ENCODE measurements around the gene CDK5RAP3. TPM values are rescaled to one million over a fixed set of nuclear protein-coding genes. Genes with fewer than 3 reads are reported as not detected.
A peak's percentile ranks its signal among the peaks of the same experiment; 100 is the strongest.

The CDK5RAP3 gene
- polyA plus RNA-seq, 1 of the 3 experiments (the other 2 are of a cell fraction): 208 TPM

DNA sequence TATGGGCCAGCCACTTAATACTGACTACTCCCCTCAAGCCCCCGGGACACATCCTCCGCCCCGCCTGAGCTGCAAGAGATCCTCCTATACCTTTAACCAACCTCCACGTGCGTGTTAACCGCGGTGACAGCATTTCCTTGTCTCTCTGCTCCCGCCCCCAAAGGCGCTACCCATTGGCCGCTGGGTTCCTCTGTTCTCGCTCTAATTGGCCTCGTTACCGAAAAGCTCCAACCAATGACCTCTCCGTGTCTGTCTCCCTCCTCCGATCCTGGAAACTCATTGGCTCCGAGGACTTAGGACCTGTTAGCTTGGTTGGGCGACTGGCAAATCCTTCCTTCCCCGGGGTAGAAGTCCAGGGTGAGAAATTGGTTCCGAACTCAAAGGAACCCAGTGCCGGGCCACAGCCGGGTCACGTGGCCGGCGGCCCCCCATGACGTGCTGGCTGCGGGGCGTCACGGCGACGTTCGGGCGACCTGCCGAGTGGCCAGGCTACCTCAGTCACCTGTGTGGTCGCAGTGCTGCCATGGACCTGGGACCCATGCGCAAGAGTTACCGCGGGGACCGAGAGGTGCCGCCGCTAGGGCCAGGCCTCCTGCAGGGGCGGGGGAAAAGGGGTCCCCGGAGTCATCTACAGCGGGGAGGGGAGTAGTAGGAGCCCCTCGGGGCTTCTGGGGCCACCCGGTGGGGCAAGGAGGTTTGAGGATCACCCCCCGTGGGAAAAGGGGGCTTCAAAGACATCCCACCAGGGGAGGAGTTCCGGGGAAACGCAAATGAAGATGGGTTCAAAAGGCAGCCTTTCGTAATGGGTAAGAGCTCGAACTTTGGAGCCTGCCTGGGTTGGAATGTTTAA, 29.4 kb upstream of the CDK5RAP3 start, which contains the start of gene PNPO (continued):
- no peak for TF ChIP-seq REST (IDR thresholded peaks at IDR 0.05; ENCODE audit: low read depth, low read length)
- TF ChIP-seq, protein P1, sequence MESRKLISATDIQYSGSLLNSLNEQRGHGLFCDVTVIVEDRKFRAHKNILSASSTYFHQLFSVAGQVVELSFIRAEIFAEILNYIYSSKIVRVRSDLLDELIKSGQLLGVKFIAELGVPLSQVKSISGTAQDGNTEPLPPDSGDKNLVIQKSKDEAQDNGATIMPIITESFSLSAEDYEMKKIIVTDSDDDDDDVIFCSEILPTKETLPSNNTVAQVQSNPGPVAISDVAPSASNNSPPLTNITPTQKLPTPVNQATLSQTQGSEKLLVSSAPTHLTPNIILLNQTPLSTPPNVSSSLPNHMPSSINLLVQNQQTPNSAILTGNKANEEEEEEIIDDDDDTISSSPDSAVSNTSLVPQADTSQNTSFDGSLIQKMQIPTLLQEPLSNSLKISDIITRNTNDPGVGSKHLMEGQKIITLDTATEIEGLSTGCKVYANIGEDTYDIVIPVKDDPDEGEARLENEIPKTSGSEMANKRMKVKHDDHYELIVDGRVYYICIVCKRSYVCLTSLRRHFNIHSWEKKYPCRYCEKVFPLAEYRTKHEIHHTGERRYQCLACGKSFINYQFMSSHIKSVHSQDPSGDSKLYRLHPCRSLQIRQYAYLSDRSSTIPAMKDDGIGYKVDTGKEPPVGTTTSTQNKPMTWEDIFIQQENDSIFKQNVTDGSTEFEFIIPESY (IDR thresholded peaks at IDR 0.05; ENCODE audit: borderline replicate concordance, low read depth): no peak
- peak in 1 of 2 experiments; percentile 54; a peak in 1 of 4 replicates for TF ChIP-seq EP300 (IDR thresholded peaks at IDR 0.05; ENCODE audit: borderline replicate concordance in 1 of 2, low read depth in 1 of 2, low read length in 1 of 2)
- TF ChIP-seq MAX (IDR thresholded peaks at IDR 0.05; ENCODE audit: low read depth): peak; percentile 100
- no peak for TF ChIP-seq RAD21 (IDR thresholded peaks at IDR 0.05; ENCODE audit: low read length)
- no peak for TF ChIP-seq TEAD4 (IDR thresholded peaks at IDR 0.05; ENCODE audit: borderline replicate concordance, insufficient read depth)

GRCh38 chr17:47942096-47942510, 28.8 kb upstream of the CDK5RAP3 start:
- Histone ChIP-seq H3K4me3 (ENCODE audit: low read depth in 2 of 2, low read length in 1 of 2) (peak overlapping the region; percentile 76 to 78), H3K27ac (ENCODE audit: low read depth in 2 of 2, low read length in 1 of 2) (0 out of 4 replicates have a peak overlapping the region, but pooled peaks of 1 of the 2 experiments have one; percentile 73), H3F3A (replicated peaks; ENCODE audit: insufficient read depth) (peaks cover 5% of the 10 kb centered on the region), H3K9me3 (no peaks in the 10 kb centered on the region), H3K27me3 (ENCODE audit: insufficient read depth) (no peaks in the 10 kb centered on the region), H3K4me2 (peak overlapping the region; percentile 91), H4K20me1 (ENCODE audit: insufficient read depth) (no peaks in the 10 kb centered on the region), H3K36me3 (replicated peaks in 1 of 2; ENCODE audit: control insufficient read depth in 1 of 2, insufficient read depth in 2 of 2, low read length in 1 of 2) (peaks cover 0 to 23% of the 10 kb centered on the region in 2 experiments), H3K79me2 (ENCODE audit: insufficient read depth) (peaks cover 13% of the 10 kb centered on the region; the same call in 1 of the 2 replicates), H3K9ac (peak overlapping the region; percentile 69), H3K9me2 (no peaks in the 10 kb centered on the region), H3K4me1 (ENCODE audit: control insufficient read depth in 1 of 2, insufficient read depth in 2 of 2, low read depth in 1 of 2, low read length in 1 of 2) (peaks cover 6 to 17% of the 10 kb centered on the region in 2 experiments; a peak in 3 of 4 replicates), H2AFZ (ENCODE audit: low read depth) (peak overlapping the region; percentile 92)
- ChIA-PET POLR2A (interaction anchor here (0.8 to 1.6 kb wide), 5 partner anchors 8 to 61 kb away, joined by 4 to 7 read pairs (median 5); partner anchors contain the start of gene CDK5RAP3), CTCF (interaction anchor here (0.7 to 41.6 kb wide), 13 partner anchors 4 to 1286 kb away, joined by 3 to 1216 read pairs (median 8); partner anchors contain the start of genes CDK5RAP3, PNPO, PRR15L and SCRN2)
- TF ChIP-seq SMC3 (IDR thresholded peaks at IDR 0.05; ENCODE audit: low read depth, low read length) (no peak), JUND (IDR thresholded peaks at IDR 0.05) (no peak), TAF1 (IDR thresholded peaks at IDR 0.05; ENCODE audit: borderline replicate concordance, low read depth, low read length) (no peak), RXRA (IDR thresholded peaks at IDR 0.05; ENCODE audit: borderline replicate concordance, low read depth) (no peak), MXI1 (IDR thresholded peaks at IDR 0.05; ENCODE audit: low read depth, low read length) (no peak)
- TF ChIP-seq, protein P2, sequence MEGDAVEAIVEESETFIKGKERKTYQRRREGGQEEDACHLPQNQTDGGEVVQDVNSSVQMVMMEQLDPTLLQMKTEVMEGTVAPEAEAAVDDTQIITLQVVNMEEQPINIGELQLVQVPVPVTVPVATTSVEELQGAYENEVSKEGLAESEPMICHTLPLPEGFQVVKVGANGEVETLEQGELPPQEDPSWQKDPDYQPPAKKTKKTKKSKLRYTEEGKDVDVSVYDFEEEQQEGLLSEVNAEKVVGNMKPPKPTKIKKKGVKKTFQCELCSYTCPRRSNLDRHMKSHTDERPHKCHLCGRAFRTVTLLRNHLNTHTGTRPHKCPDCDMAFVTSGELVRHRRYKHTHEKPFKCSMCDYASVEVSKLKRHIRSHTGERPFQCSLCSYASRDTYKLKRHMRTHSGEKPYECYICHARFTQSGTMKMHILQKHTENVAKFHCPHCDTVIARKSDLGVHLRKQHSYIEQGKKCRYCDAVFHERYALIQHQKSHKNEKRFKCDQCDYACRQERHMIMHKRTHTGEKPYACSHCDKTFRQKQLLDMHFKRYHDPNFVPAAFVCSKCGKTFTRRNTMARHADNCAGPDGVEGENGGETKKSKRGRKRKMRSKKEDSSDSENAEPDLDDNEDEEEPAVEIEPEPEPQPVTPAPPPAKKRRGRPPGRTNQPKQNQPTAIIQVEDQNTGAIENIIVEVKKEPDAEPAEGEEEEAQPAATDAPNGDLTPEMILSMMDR (IDR thresholded peaks at IDR 0.05): no peak
- WGBS (ENCODE audit: low lambda C conversion rate): 14% methylated on average over 5 of the region's 5 CpGs
- DNase-seq: peak; percentile 48

All from SK-N-SH (cell line).